ENCODE data around the gene ZC3H6.

GRCh38 chr2:112254466-112255240 is 20.7 kb upstream of the ZC3H6 start, which contains the start of gene ZC3H8:
- TF ChIP-seq MEIS1 (CRISPR knock-in tag; IDR thresholded peaks at IDR 0.05; ENCODE audit: borderline replicate concordance) = peak; percentile 95
- peak; percentile 58 for TF ChIP-seq CTCF (CRISPR knock-in tag; IDR thresholded peaks at IDR 0.05)
- no peak for TF ChIP-seq DPF2 (CRISPR knock-in tag; IDR thresholded peaks at IDR 0.05; ENCODE audit: borderline replicate concordance, low read depth)
- 0 out of 2 replicates have a peak, but pooled peaks have one; percentile 47 for TF ChIP-seq ZNF512 (CRISPR knock-in tag; IDR thresholded peaks at IDR 0.05)
- TF ChIP-seq NCOA1 (CRISPR knock-in tag; IDR thresholded peaks at IDR 0.05) = peak; percentile 65
- no peak for TF ChIP-seq PCBP2 (optimal IDR thresholded peaks at IDR 0.05; ENCODE audit: low read depth, low read length, poor library complexity, severe bottlenecking)
- peak; percentile 51; the same call in 1 of the 2 replicates for TF ChIP-seq NFYB (CRISPR knock-in tag; IDR thresholded peaks at IDR 0.05)
